ENCODE measurements around the gene RAB29.

RAB29 gene

DNA sequence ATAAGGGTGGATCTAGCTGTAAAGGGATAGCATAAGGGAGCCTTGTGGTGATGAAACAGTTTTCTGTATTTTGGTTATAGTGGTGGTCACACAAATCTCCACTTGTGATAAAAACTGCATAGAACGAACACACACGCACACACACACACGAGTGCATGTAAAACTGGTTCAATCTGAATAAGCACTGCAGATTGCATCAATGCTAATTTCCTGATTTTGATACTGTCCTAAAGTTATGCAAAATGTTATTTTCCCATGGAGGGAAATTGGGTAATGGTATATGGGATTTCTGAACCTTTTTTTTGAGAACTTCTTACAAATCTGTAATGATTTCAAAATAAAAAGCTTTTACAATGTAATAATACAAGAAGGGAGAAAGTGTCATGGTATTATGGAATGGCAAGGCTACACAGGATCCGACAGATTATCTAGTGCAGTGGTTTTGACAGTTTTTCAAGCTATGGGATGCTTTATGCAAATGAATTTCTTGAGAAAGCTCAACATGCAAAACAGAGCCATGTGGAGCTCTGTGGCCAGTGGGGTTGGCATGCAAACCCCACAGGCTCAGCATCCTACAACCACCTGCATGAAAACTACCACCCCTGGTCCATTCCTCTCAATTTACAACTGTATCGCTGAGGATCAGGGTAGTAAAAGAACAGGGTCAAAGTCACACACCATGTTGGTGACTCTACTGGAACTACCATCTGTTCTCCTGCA, 18.9 kb upstream of the RAB29 start:
- DNase-seq = no peak

DNA sequence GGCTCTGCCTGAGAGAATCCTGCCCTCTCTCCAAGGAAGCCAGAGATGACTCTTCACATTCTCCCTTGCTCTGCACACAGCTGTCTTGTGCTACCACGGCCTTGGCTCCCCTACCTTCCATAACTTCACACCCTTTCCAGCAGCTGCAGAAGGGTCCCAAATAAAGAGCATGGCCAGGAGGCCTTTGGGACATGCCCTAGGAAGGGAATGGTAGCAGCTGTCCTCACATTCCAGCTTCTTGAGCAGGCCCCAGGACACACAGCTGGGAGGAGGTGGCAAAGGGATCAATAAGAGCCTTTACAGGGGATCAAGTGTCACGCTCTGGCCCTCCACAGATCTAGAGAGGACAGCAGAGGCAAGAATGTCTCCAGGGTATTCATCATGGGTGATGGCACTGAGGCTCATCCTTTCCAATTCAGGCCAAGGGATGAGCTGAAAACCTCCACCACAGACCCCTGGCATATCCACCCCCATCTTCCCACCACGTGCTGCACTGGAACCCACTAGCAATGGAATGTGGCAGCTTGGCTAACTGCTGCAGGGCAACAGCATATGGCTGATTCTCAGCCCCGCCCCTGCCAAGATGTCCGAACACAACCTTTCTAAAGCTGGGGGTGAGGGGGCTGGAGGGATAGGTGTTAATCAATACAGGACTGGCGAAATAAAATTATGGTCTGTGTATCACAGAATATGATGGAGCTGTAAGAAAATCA, 17.8 kb upstream of the RAB29 start:
- DNase-seq = no peak

DNA sequence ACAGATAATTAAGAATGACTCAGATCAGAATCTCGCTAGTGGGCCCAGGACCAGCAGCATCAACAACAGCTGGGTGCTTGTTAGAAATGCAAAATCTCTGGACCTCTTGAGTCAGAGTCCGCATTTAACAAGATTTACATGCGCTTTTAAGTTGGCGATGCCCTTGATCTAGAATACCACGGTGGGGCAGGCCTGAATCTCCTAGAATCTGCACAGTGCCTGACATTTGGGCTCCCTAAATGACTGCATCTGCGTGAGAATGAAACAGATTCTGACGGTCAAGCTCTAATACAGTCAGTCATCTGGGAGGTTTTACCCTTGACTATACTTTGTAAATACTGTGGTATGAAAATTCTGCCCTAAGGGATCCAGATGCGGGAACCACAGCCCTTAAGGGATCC, 17.2 kb upstream of the RAB29 start:
- DNase-seq = no peak

DNA sequence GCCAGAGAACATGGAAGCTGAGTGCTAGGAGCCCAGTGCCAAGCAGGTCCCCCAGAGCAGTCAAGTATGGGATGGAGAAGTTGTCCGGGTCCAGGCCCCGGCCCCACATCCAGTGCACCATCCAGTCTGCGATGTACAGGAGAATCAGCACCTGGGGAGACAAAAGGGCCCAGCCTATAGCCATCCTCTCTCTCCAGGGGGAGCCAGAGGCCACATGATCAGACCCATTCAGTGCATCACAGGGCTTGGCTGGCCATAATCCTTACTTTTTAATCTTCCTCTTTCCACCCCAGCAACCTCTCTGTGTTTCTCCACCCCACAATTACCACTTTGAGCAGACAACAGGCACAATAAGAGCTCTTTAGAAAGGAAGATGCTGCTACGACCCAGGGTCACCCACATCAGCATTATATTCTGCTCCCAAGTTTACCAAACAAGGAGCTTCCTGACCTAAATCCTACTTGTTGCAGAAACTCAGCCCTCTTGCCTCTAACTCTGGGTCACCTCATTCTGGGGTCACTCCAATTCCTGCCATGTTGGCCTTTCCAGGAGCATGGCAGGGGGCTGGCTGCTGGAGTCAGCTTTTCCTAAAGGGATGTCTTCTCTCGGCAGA, 16.4 kb upstream of the RAB29 start:
- DNase-seq = peak; percentile 55

DNA sequence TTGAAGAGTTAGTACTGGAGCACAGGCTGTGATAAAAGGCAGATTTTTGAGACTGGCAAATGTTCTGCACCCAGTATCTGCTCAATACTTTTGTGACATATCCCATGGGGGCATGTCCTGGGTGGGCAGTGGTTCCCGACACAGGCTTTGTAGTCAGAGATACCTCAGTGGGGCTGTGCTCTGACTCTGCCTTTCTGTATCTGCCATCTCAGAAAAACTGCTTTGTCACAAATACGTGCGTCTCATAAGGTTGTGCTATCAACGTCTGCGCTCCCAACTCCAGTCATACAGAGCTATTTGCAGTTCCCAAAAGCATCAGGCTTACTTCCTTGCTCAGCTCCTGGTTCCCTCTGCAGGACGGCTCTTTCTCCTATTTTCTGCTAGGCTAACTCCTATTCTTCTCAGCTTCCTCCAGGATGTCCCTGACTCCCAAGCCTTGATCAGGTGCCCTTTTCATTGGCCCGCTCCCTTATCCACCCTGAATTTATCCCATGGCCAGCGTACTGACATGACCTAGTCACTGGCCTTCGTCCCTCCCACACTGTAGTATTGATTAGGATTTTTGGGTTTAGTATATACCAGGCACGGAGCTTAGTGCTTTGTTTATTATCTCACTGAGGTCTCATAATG, 12.1 kb upstream of the RAB29 start:
- no peak for DNase-seq

DNA sequence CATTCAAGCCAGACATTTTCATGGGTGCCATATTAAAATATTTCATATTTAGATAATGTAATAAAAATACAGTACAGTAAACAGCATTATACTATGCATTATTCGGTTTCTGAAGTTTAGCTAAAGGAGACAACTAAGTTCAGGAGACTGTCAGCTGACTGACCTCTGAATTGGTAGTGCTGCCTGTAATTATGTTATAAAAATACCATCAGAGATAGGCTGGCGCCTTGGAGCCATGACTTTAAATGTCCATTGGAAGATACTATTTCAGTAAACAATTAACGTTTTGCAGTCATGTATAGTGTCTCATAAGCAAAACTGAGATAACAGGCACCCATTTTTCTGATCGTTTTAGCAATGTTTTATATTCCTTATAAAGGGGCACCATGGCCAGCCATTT, 11.3 kb upstream of the RAB29 start:
- DNase-seq = no peak

DNA sequence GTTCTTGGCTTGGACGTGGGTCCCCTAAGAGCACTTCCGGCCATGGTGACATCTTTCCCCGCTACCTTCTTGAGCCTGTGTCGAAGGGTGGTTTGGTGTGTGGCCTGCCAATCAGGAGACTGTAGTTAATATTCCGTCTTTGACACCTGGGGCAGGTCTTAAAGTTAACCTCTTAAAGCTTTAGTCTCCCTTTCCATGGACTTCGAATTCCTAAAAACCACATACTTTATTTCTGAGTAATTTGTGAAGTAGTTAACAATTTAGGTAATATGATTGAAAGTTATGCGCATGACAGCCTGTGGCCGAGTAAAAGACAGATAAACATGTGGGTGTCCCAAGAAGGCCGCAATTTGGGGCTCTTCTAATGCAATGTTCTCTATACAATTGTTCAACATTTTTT, 10.2 kb upstream of the RAB29 start:
- DNase-seq = no peak

DNA sequence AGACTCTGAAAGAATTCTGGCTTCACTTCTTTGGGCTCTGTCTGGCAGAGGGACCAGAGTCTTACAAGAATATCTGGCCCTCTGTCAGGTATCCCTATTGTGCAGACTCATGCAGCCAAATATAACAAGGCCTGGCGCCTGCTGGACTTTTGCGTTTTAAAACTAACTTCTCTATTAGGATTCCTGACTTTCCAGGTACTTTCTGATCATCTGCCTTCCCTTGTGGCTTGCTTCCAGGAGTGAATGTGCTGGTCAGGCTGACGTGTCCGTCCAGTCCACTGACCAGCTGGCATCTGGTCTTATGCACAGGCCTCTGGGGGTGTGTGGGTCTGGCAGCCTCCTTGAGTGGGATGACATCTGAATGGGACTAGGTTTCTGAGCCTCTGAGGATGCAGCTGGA, 8.6 kb upstream of the RAB29 start:
- no peak for DNase-seq

DNA sequence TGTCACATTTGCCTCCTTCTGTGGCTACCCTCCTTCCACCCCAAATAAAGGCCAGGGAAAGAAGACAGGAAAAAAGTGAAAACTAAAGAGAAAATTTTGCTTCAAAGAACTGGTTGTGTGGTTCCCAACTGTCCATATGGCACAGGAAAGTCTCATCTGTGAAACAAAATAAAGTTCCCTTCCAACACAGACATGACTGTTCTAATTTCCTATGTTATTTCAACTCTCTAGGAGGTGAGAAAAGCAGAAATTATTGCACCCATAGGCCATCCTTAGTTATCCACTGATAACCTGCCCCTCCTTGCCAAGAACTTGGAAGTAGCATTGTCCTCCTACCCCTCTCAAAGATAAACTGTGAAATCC, 8.1 kb upstream of the RAB29 start:
- DNase-seq = no peak

DNA sequence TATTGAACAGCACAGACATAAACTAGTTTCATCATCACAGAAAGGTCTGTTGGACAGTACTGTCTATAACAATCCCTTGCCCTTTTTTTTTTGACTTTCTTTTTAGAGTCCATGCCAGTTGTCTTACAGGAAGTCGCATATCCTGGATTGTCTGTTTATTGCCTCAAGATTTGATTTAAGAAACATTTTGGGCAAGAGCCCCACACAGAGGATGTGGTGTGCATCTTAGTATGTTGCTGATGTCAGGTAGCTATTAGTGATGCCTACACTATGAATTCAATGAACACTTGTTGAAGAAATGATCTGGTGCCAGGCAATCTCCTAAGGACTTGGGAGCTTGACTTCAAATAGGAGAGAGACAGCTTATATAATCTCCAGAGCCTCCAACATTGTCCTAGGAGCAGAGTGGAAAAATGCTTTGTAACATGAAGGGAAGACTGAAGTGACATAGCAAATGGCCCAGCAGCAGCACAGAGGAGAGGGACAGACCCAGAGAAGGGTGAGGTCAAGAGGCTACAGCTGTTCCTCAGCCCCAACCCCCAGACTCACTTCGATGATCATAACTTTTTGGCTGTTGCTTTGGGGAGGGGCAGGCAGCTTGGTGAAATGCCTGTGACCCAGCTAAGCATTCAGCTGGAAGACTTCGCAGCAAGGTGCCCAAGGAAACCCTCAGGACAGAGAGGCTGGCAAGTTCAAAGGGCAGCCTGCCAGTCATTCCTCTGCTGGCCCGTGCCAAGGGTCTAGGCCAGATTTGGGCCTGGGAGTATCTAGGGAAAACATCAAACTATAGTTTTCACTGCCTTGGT, 7.5 kb upstream of the RAB29 start:
- DNase-seq = no peak

DNA sequence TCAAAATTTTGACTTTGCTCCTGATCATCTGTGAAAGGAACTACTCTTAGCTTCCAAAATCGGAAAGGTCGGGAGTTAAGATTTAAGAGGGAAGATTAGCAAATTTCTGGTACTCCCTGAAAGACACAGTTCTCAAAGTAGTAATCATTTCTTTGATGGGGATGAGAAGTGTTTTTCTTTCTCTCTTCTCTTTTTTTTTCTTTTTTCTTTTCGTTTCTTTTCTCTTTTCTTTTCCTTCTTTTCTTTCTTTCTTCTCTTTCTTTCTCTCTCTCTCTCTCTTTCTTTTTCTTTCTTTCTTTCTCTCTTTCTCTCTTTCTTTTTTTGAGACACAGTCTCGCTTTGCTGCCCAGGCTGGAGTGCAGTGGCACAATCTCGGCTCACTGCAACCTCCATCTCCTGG, 5.1 kb upstream of the RAB29 start:
- no peak for DNase-seq

DNA sequence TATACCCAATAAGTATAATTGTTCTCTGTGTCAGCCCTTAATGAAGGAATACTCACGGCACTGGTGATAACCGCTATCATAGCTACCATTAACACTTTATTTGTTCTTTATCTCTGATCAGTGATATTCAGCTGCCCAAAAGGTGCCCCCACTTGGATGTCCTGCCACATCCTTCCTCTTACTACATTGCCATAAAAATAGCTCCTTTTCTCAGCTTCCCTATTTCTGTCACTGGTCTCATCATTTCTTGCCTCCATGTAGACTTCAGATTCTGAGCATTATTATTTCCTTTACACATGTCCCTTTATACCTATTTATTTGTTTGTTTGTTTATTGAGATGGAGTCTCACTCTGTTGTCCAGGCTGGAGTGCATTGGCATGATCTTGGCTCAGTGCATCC, 2.7 kb upstream of the RAB29 start:
- no peak for DNase-seq

DNA sequence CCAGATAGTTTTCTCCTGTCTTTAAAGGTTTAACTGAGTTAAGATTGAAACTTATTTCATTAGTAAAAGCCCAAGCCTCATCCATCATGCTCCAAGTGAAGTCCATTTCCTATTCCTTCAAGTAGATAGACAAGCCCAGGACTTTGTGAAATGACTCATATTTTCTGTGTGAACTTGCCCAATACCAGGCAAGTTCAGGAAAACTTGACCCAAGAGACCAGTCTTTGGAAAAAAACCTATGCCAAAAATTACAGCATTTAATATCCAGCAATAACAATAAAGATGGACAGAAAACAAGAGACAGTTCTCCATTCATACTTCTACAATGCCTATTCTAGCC, 405 bp upstream of the RAB29 start:
- no peak for DNase-seq

DNA sequence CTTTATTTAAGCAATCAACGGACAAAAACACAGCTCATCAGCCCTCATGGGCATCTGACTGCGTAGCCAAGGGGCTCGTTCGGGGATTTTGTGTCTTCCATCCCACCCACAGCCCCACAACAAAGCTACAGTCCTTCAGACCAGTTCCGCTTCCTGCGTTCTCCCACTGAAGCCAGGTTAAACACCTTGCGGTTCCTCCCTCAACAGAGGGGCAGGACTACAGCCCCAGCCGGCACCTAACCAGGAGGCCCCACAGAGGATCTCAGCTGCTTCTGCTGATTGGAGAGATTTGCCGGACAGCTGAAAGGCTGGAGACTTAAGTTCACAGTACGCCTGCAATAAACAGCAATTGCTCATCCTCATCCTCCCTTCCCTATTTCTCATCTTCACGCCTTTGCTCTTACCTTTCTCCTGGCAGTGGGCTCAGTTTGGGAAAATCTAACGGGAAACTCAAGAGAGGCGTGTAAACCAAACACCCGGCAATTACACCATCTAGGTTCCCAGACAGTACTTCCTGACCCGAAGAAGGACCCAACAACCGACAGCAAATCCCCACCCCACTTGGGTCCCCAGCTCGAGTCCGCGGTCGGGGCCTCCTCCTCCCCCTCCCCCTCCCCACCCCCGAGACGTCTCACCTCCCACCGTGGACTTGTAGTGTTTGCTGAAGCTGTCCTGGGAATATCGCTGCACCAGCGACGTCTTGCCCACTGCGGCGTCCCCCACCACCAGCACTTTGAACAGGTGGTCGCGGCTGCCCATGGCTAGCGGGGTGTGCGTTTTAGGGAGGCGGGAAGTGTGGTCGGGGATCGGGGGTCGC, 876 bp downstream of the RAB29 start:
- DNase-seq = no peak

DNA sequence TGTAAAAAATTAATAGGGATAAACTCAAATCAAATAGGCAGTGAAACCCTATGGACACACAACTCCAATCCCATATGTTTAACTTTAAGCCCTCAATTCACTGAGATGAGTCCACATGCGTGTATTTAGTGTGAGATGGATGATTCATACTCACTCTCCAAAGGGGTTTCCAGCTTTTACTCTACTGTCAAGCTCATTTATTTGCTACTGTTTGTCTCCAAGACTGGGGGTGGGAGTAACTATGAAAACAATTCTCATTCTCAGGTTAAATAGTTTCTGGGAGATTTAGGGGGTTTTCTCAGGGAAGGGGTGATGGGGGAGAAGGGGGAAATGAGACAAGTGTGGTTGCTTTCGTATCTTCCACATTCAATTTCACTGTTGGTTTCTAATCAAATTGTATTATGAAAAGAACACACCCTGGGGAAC, 2.7 kb downstream of the RAB29 start:
- DNase-seq = no peak

DNA sequence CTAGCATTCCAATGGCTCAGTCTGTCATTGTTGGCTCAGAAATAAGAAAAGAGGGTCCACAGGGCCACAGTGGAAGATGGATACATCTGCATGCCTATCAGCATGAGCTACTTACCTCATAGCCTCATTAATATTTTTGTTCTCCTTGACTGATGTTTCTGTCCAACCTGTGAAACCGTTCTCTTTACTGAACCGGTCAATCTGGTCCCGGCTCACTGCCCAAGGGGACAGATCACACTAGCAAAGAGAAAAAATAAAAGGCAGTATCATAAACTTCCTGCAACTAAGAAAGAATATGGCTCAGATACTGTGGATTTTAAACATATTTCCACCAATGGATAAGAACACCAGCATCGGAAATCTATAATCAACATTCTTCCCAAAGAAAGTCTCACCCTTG, 4.7 kb downstream of the RAB29 start:
- no peak for DNase-seq

DNA sequence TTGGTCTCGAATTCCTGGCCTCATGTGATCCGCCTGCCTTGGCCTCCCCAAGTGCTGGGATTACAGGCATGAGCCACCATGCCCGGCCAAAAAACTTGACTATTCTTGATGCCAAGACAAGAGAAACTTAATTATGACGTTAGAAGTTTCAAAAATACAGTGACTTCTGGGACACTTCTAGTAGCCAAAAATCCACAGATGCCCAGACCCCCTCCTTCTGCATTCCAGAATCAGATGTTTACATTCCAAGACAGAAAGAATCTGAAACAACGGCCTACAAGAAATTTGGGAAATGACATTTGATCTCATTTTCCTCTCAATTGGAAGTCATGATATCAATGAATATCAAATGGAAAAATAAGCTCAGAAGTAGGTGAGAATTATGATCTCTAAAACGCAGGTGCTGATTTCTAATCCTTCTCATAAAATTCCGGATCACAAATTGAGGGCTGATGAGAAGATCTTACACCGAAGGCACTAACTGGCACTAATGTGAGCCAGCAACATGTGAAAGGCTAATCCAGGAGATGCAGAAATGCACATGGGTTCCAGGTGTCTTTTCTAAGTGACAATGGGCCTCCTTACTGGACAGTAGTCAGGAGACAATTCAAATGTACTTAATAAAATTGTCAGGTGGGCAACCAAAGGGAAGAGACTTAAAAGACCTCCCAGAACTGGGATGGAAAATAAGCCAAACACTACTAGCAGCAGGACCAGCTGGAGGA, 5.5 kb downstream of the RAB29 start:
- no peak for DNase-seq

DNA sequence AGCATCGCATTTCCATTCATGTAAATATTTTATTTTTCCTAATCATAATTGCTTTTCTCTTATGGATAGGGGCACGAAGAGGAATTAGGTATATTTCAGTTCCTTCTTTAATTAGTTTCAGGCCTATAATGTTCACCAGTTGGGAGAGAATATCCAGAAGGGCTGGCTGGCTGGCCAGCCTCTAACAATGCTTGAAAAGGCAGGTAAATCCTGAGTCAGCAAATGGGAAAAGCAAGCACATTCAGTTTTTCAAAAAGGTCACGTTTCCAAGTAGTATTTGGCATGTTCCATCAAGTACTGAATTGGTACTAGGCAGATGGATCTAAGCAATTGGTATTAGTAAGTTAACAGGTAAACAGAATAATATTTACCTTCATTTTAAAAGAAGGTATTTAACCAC, 8.0 kb downstream of the RAB29 start:
- no peak for DNase-seq

DNA sequence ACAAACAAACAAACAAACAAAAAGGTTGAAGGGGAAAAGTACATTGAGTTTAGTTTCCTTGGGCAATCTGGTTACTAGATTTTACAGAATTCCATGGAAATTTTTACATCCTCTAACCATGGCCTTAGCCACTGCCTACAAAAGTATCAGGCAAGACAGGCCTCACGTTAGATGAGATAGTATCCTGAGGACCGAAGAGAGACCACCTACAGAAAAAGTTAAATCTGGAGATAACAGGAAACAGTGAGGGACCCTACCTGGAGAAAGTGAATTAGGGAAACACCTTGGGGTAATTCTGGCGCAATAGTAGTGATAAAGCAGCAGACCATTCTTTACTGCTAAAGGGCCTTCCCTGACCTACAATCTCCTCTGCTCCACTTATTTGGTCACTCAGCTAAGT, 8.7 kb downstream of the RAB29 start:
- DNase-seq = no peak

DNA sequence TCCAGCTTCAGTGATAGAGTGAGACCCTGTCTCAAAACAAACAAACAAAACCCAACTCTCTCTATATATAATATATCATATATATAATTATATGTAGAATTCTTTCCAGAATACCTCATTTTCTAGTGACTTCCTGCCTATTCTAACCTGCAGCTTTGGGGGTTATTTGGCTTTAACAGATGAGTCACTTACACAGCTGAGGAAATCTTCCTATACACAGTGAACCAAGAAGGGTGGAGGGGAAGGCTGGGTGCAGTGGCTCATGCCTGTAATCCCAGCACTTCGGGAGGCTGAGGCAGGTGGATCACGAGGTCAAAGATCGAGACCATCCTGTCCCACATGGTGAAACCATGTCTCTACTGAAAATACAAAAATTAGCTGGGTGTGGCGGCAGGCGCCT, 9.2 kb downstream of the RAB29 start:
- no peak for DNase-seq

DNA sequence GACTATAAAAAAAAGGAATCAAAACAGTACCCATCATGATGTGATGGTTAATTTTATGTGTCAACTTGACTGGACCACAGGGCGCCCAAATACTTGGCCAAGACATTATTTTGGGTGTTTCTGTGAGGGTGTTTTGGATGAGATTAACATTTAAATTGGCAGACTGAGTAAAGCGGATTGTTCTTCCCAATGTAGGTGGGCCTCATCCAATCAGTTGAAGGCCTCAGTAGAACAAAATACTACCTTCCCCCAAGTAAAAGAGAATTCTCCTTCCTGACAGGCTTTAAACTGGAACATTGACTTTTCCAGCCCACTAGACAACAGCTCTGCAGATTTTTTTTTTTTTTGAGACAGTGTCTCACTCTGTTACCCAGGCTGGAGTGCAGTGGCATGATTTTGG, 10.7 kb downstream of the RAB29 start:
- DNase-seq = no peak

DNA sequence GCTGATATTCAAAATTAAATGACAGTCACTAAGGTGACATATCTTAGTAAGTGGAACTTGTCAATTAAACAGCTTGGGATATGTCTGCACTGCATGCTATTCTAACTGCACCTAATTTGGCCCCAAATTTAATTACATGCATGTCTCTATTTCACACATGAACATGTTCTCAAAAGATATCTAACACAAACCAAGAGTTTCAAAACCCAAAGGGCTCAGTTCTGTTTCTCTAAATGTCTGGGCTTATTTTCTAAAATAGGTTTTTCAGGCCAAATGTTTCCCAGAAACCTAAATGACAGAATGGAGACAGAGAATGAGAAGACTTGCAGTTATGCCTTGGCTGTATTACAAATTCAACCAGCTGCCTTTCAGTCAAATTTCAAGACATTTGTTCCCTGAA, 11.3 kb downstream of the RAB29 start:
- no peak for DNase-seq

Measured in NCI-H1092 (cell line).